ENCODE data around the gene LRMDA.

Gene LRMDA

DNA sequence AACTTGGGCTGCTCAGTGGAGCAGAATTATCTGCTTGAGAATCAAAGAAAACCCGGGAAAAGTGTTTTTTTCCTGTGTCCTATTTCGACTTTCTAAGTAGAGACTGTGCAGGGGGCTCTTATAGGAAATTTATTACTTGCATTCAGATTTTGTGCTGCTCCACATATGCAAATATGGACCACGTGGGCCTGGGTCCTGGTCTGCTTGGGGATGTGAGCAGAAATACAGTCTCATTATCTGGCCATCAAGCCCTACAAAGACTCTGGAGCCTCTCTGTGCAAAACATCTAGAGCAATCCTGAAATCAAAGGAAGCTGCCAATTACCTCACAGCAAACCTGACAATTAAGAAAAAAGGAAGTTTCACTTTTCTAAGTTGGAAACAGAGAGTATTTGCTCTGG lies 216.9 kb downstream of the LRMDA start:
- no peak for DNase-seq

GRCh38 chr10:75648854-75649253 lies 217.4 kb downstream of the LRMDA start:
- no peak for DNase-seq

GRCh38 chr10:75649466-75649865 lies 218.0 kb downstream of the LRMDA start:
- DNase-seq: no peak

DNA sequence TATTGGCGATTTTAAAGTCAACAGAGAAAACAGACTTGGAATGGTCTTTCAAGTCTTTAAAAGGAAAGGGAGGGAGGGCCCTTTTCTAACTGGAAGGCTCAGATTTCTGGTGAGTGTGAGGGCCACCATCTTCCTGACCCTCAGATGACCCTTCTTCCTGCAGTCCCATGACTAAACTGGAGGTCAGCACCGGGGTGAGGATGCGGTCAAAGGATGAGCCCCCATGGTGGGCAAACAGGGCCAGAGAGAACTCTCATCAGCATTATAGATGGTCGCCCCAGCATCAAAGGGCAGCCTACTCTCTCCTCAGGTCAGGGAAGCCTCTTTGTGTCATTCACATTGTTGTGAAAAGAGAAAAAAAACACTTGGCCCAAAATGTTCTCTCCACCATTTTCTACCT lies 219.2 kb downstream of the LRMDA start:
- DNase-seq: no peak

DNA sequence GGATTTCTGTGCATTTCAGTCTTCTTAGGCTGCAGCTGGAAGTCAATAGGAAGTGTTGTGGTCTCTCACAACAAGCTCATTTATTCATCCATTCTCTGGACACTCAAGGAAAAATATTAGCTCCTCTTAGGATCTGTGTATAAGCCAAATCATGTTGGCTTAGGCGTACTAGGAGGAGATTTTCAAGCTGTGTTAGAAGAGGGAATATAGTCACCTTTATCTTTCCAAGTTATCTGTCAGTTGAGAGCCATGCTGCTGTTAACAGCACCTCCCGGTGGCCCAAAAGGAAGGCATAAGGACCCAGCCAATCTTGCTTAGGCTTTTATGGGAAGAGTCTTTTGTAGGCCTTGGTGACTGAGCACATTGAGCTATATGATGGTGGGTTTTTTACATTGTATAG lies 220.0 kb downstream of the LRMDA start:
- no peak for DNase-seq

DNA sequence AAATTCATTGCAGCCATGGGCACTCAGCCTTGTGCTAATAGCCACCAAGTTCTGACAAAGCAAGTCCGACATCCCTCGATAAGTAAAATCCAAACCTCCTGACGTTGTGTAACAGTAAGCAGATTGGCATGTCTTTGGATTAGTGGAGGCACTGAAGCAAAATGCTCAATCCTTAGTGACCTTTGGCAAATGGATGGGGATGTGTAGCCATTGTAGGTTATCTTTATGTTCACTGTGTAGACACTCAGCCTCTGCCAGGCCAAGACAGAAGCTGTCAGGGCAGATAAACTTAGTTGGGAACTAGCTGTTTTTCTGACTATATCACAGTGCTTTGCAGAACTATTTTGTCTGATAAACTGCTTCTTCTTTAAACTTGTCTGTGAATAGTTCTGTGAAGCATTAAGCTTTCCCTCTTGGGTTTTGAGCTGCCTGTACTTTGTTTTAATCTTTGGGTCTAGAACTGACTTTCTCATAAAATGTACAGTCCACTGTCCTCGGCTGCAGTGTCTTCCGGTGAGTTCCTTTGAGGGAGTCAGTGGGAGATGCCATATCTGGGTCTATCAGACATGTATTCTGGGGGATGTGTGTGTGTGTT lies 220.8 kb downstream of the LRMDA start:
- no peak for DNase-seq

- DNase-seq: no peak
Measured at GRCh38 chr10:75653761-75654160, 222.3 kb downstream of the LRMDA start.

DNA sequence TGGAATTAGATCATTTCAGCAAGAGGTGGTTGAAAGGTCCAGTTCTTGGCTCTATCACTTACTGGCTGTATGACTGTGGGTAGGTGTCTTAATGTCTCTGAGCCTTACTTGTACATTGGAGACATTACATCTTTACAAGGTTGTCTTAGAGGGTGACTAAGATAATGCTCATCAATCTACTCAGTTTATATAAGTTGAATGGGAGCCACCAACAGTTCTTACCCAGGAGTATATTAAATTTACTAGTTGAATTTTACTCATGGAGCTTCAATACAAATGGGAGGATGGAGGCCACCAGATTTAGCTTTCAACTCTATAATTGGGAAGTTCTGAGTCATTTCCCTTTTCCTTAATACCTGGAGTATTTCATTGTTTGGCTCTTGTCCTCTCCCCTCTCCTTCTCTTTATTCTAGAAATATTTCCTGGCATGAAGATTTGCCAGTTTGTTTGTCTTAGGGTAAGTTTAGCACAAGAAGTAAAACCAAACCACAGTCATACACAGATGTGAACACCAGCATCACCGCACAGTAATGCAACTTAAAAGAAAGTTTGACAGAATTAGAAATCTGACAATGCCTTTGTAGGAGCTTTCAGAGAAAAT lies 222.8 kb downstream of the LRMDA start:
- no peak for DNase-seq

- DNase-seq: no peak
Measured at GRCh38 chr10:75654772-75655171, 223.3 kb downstream of the LRMDA start.

GRCh38 chr10:75655791-75656451 lies 224.5 kb downstream of the LRMDA start:
- DNase-seq: no peak

GRCh38 chr10:75657351-75657750 lies 225.9 kb downstream of the LRMDA start:
- no peak for DNase-seq

GRCh38 chr10:75658036-75658435 lies 226.6 kb downstream of the LRMDA start:
- no peak for DNase-seq

- DNase-seq: no peak
Measured at GRCh38 chr10:75658496-75658895, 227.1 kb downstream of the LRMDA start.

DNA sequence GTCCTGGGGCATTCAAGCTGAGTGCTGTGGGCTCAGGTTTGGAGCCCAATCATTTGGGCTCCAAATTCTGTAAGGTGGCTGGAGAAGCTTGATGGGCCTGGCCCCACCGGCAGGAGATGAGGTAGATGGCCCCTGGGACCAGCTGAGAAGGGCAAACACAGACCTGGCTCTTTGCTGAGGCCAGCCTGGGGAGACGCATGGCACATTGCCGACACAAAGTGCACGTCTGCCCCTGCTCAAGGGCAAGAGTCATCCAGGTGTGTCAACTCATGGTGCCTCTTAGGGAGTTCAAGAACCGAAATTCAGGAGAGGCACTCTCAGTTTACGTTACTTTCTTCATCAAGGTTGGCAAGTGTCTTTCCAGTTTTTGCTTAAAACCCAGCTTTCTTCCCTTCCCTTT lies 227.5 kb downstream of the LRMDA start:
- DNase-seq: no peak

DNA sequence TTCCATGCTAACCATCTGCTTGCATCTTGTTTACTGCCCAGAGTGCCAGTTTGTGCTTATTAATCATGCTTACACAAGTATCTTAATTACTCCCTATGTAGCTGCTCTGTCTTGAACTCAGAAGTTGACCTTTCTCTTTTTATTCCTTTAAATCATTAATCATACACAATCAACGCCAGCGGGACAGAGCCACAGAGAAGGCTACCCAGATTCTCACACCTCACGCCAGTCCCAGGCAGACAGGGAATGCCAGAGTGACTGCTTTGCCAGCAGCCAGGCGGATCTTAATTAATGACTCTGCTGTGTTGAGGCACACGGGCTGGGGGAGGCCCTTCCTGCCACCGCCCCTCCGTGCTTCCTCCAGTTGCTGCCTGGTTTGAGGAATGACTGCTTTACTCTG lies 229.4 kb downstream of the LRMDA start:
- no peak for DNase-seq

DNA sequence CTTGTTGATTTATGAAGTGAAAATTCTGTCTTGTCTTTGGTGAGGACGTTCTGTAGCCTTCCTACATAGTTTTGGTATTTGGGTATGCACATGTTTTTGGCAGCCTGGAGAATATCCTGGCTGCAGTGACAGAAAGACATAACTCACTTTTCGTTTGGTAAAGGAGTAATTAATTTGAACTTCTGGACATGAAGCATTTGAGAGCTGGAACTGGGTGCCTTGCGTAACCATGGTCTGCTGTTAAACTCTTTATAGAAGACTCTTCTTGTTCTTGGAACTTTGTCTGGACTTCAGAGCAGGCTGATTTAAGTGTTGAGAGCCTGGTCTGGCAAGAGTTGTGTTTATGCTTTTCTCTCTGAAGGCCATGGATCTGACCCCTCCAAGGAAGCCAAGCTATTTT lies 231.3 kb downstream of the LRMDA start:
- DNase-seq: no peak

GRCh38 chr10:75663947-75664664 lies 232.7 kb downstream of the LRMDA start:
- DNase-seq: no peak

DNA sequence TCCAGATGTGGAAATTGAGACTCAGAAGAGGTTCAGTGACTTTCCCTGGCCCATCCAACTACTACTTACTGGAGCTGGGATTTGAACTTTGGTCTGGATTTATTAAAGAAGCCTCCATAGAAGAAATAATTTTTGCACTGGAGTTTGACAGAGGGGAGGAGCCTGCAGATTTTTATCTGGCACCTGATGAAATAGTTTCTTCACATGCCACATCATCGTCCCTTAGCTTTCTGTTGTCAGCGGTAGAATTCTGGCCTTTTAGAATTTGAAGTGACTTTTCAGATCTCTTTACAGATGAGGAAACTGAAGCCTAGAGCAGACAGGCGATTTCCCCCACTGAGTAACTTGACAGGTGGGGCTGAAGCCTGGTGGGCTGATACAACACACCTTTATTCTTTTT lies 233.5 kb downstream of the LRMDA start:
- no peak for DNase-seq

- DNase-seq: no peak
Measured at GRCh38 chr10:75665707-75666106, 234.3 kb downstream of the LRMDA start.

DNA sequence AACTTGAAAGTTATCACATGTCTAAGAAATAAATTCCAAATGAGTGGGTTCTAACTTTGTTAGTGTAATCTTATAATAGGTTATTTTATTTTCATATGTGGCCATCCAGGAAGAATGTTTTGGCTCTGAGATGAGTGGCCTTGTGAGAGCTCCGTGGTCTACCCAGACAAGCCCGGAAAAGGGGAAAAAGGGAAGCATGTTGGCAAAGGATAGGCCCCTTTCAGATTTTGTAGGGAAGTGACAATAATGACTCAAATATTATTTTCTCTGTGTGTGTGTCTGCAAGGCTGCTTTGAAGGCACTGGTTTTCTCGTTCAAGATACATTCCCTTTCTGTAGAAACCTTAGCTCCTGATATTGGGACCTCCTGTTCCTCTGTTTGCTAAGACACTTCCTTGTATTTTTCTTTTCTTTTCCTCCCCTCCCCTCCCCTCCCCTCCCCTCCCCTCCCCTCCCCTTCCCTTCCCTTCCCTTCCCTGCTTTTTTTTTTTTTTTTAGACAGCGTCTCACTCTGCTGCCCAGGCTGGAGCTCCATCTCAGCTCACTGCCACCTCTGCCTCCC lies 240.8 kb downstream of the LRMDA start:
- no peak for DNase-seq

- no peak for DNase-seq
Measured at GRCh38 chr10:75672842-75673241, 241.4 kb downstream of the LRMDA start.

DNA sequence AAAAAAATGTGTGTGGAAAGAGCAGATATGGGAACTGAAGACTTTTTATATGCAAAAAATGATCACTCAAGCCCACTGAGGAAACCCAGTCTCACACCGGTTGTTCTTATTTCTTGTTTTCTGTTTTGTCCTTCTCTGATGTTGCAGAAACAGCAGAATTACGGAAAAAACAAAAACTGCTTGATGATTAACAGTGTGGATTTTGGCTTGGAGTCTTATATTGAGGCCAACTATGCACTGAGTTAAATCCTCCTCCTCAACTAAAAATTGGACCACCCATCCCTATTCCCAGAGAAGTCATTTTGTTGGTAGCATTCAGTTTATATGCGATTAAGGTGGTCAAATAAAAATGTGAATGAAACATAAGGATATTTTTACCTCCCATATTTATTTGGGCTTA lies 246.1 kb downstream of the LRMDA start:
- DNase-seq: no peak

DNA sequence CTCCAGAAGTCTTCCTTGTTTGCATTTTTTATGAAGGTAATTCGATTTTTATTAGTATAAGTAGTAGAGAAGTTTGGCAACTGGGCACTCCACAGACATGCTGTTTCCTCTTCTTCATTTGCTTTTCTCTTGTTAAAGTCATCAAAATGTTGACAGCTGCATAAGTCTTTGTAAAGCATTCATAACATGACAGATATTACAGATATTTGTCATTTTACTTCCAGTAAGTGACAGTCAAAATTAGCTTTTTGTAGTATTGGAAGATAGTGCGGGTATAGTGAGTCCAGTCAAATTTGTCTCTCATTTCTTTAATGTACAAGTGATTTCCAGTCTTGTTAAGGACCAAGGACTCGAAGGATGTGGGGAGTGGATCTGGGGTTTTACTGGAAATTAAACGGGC lies 247.1 kb downstream of the LRMDA start:
- no peak for DNase-seq

- no peak for DNase-seq
Measured at GRCh38 chr10:75679536-75679935, 248.1 kb downstream of the LRMDA start.

All from activated CD8-positive, alpha-beta memory T cell treated with anti-CD3 and anti-CD28 coated beads for 24 hours (primary cell).